ENCODE data around the gene SFN. TPM values are rescaled to one million over a fixed set of nuclear protein-coding genes. Genes with fewer than 3 reads are reported as not detected.
A peak's percentile ranks its signal among the peaks of the same experiment; 100 is the strongest.

SFN gene
- total RNA-seq, 1 donor from 2014 or later = 0.47 TPM

- Mint-ChIP-seq H3K27me3 (ENCODE audit: insufficient read depth) (no peaks in the 10 kb centered on the region), H3K4me3 (no peak overlapping the region), H3K36me3 (ENCODE audit: low read depth) (peaks cover 56% of the 10 kb centered on the region), H3K4me1 (ENCODE audit: low read depth) (peaks cover 5% of the 10 kb centered on the region), H3K27ac (no peak overlapping the region), H3K9me3 (no peaks in the 10 kb centered on the region)
- intact Hi-C loops (cut with micrococcal nuclease) = no loop called here
- DNase-seq (ENCODE audit: low spot score) = no peak
Measured at GRCh38 chr1:26848941-26849774, 13.8 kb upstream of the SFN start.

GRCh38 chr1:26851106-26851684 is 11.8 kb upstream of the SFN start:
- Mint-ChIP-seq H3K4me3 (no peak overlapping the region), H3K4me1 (ENCODE audit: low read depth) (no peaks in the 10 kb centered on the region), H3K27ac (peak overlapping the region; percentile 8), H3K9me3 (no peaks in the 10 kb centered on the region), H3K27me3 (ENCODE audit: insufficient read depth) (no peaks in the 10 kb centered on the region), H3K36me3 (ENCODE audit: low read depth) (peaks cover 62% of the 10 kb centered on the region)
- no peak for DNase-seq (ENCODE audit: low spot score)
- intact Hi-C loops (cut with micrococcal nuclease) = no loop called here

GRCh38 chr1:26852701-26853100 is 10.2 kb upstream of the SFN start:
- no peaks in the 10 kb centered on the region for H3K4me1 Mint-ChIP-seq (ENCODE audit: low read depth)
- H3K27me3 Mint-ChIP-seq (ENCODE audit: insufficient read depth) = no peaks in the 10 kb centered on the region
- H3K4me3 Mint-ChIP-seq = no peak overlapping the region
- H3K9me3 Mint-ChIP-seq = no peaks in the 10 kb centered on the region
- H3K27ac Mint-ChIP-seq = no peak overlapping the region
- intact Hi-C loops (cut with micrococcal nuclease) = loop anchor here (1.0 kb wide), 2 partner anchors 12 to 26 kb away; no protein-coding TSS in a partner anchor
- H3K36me3 Mint-ChIP-seq (ENCODE audit: low read depth) = peaks cover 61% of the 10 kb centered on the region
- no peak for DNase-seq (ENCODE audit: low spot score)

DNA sequence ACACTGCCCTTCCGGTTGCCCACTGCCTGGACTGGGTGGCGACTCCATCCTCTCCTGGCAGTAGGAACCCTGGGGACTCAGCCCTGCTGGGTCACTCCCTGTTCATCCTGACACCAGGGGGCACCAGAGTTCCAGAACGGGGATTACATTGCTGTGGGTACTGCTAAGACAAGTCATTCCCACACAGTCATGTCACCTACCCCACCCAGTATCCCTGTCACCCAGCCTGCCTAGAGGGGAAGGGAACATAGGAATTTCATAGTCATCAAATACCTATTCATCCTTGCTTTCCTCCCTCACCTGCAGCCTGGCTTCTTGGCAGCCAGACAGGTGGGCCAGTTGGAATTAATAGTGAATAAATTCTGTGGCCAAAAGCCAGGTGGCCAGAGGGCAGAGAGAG is 9.8 kb upstream of the SFN start:
- peak; percentile 53 for DNase-seq (ENCODE audit: low spot score)

DNA sequence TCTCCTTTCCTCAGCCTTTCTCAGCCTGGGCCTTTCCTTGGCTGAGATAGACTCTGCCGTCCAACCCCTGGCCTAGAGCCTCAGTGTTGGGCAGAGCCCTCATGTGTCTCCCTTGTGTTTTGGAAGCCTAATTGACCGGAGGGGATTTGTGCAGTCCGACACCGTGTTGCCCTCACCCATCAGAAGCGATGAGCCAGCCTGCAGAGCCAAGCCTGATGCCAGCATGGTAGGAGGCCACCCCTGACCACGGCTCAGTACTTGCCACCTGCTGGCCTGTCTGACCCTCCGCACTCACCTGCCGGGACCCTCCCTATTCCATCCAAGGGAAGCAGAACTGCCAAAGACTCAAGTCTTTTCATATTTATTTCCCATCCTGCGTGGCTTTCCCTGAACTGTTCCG is 9.3 kb upstream of the SFN start:
- H3K27me3 Mint-ChIP-seq (ENCODE audit: insufficient read depth) = no peaks in the 10 kb centered on the region

More for the DNA sequence above, 9.8 kb upstream of the SFN start:
- Mint-ChIP-seq H3K4me3 (no peak overlapping the region), H3K27ac (no peak overlapping the region), H3K36me3 (ENCODE audit: low read depth) (peaks cover 59% of the 10 kb centered on the region), H3K4me1 (ENCODE audit: low read depth) (no peaks in the 10 kb centered on the region), H3K9me3 (no peaks in the 10 kb centered on the region), H3K27me3 (ENCODE audit: insufficient read depth) (no peaks in the 10 kb centered on the region)
- intact Hi-C loops (cut with micrococcal nuclease) = loop anchor here (1.0 kb wide), 2 partner anchors 11 to 25 kb away; no protein-coding TSS in a partner anchor

DNA sequence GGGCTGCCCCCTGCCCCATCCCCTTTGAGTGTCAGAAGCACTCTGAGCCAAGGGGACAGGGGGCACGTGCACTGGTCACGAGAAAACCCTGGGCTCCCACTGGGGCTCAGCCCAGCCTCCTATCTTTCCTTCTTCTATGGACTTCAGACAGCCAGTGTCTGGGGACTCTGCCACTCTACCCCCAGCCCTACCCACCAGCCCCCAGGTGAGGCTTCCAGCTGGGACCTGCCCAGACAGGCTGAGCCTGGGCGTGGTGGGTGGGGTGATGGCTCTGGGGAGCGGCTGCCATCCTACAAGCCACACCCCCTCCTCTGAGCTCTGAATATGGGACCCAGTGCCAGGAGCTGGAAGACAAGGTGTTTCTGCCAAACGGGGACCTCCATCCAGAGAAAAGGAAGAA is 8.0 kb upstream of the SFN start:
- intact Hi-C loops (cut with micrococcal nuclease) = no loop called here
- H3K27me3 Mint-ChIP-seq (ENCODE audit: insufficient read depth) = no peaks in the 10 kb centered on the region
- no peak overlapping the region for H3K4me3 Mint-ChIP-seq
- H3K4me1 Mint-ChIP-seq (ENCODE audit: low read depth) = no peaks in the 10 kb centered on the region
- DNase-seq (ENCODE audit: low spot score) = no peak
- peaks cover 47% of the 10 kb centered on the region for H3K36me3 Mint-ChIP-seq (ENCODE audit: low read depth)
- H3K9me3 Mint-ChIP-seq = no peaks in the 10 kb centered on the region
- H3K27ac Mint-ChIP-seq = no peak overlapping the region

More for the DNA sequence above, 9.3 kb upstream of the SFN start:
- no peak for DNase-seq (ENCODE audit: low spot score)
- no peak overlapping the region for H3K4me3 Mint-ChIP-seq
- peaks cover 56% of the 10 kb centered on the region for H3K36me3 Mint-ChIP-seq (ENCODE audit: low read depth)
- H3K4me1 Mint-ChIP-seq (ENCODE audit: low read depth) = no peaks in the 10 kb centered on the region
- H3K9me3 Mint-ChIP-seq = no peaks in the 10 kb centered on the region
- no peak overlapping the region for H3K27ac Mint-ChIP-seq
- intact Hi-C loops (cut with micrococcal nuclease) = loop anchor here (1.0 kb wide), 2 partner anchors 11 to 25 kb away; no protein-coding TSS in a partner anchor

GRCh38 chr1:26855636-26856035 is 7.3 kb upstream of the SFN start:
- Mint-ChIP-seq H3K4me3 (no peak overlapping the region), H3K36me3 (ENCODE audit: low read depth) (peaks cover 41% of the 10 kb centered on the region), H3K4me1 (ENCODE audit: low read depth) (no peaks in the 10 kb centered on the region), H3K27ac (no peak overlapping the region), H3K27me3 (ENCODE audit: insufficient read depth) (no peaks in the 10 kb centered on the region), H3K9me3 (no peaks in the 10 kb centered on the region)
- DNase-seq (ENCODE audit: low spot score) = no peak
- intact Hi-C loops (cut with micrococcal nuclease) = no loop called here

- peaks cover 37% of the 10 kb centered on the region for H3K36me3 Mint-ChIP-seq (ENCODE audit: low read depth)
- no peaks in the 10 kb centered on the region for H3K27me3 Mint-ChIP-seq (ENCODE audit: insufficient read depth)
- H3K4me1 Mint-ChIP-seq (ENCODE audit: low read depth) = peaks cover 2% of the 10 kb centered on the region
- H3K9me3 Mint-ChIP-seq = no peaks in the 10 kb centered on the region
- DNase-seq (ENCODE audit: low spot score) = no peak
- H3K27ac Mint-ChIP-seq = no peak overlapping the region
- no peak overlapping the region for H3K4me3 Mint-ChIP-seq
- intact Hi-C loops (cut with micrococcal nuclease) = no loop called here
Measured at GRCh38 chr1:26856181-26856580, 6.8 kb upstream of the SFN start.

- Mint-ChIP-seq H3K27ac (peak overlapping the region; percentile 8), H3K4me3 (no peak overlapping the region), H3K27me3 (ENCODE audit: insufficient read depth) (no peaks in the 10 kb centered on the region), H3K4me1 (ENCODE audit: low read depth) (peaks cover 4% of the 10 kb centered on the region), H3K36me3 (ENCODE audit: low read depth) (peaks cover 32% of the 10 kb centered on the region), H3K9me3 (no peaks in the 10 kb centered on the region)
- DNase-seq (ENCODE audit: low spot score) = no peak
- intact Hi-C loops (cut with micrococcal nuclease) = no loop called here
Measured at GRCh38 chr1:26856604-26857469, 6.1 kb upstream of the SFN start.

- H3K36me3 Mint-ChIP-seq (ENCODE audit: low read depth) = peaks cover 25% of the 10 kb centered on the region
- peaks cover 8% of the 10 kb centered on the region for H3K4me1 Mint-ChIP-seq (ENCODE audit: low read depth)
- DNase-seq (ENCODE audit: low spot score) = no peak
- H3K27ac Mint-ChIP-seq = no peak overlapping the region
- intact Hi-C loops (cut with micrococcal nuclease) = no loop called here
- no peak overlapping the region for H3K4me3 Mint-ChIP-seq
- H3K9me3 Mint-ChIP-seq = no peaks in the 10 kb centered on the region
- H3K27me3 Mint-ChIP-seq (ENCODE audit: insufficient read depth) = no peaks in the 10 kb centered on the region
Measured at GRCh38 chr1:26857473-26858060, 5.4 kb upstream of the SFN start.

GRCh38 chr1:26858160-26858559 is 4.8 kb upstream of the SFN start:
- Mint-ChIP-seq H3K9me3 (no peaks in the 10 kb centered on the region), H3K4me3 (no peak overlapping the region), H3K36me3 (ENCODE audit: low read depth) (peaks cover 19% of the 10 kb centered on the region), H3K27ac (no peak overlapping the region), H3K27me3 (ENCODE audit: insufficient read depth) (no peaks in the 10 kb centered on the region), H3K4me1 (ENCODE audit: low read depth) (peaks cover 14% of the 10 kb centered on the region)
- intact Hi-C loops (cut with micrococcal nuclease) = no loop called here
- DNase-seq (ENCODE audit: low spot score) = no peak

GRCh38 chr1:26858891-26859640 is 3.9 kb upstream of the SFN start:
- no peak overlapping the region for H3K4me3 Mint-ChIP-seq
- peaks cover 17% of the 10 kb centered on the region for H3K36me3 Mint-ChIP-seq (ENCODE audit: low read depth)
- no peaks in the 10 kb centered on the region for H3K9me3 Mint-ChIP-seq
- H3K27me3 Mint-ChIP-seq (ENCODE audit: insufficient read depth) = no peaks in the 10 kb centered on the region
- H3K4me1 Mint-ChIP-seq (ENCODE audit: low read depth) = peaks cover 23% of the 10 kb centered on the region
- intact Hi-C loops (cut with micrococcal nuclease) = no loop called here
- DNase-seq (ENCODE audit: low spot score) = no peak
- H3K27ac Mint-ChIP-seq = no peak overlapping the region
